Measurements from ENCODE around the gene RYR2. TPM values are rescaled to one million over a fixed set of nuclear protein-coding genes. Genes with fewer than 3 reads are reported as not detected.

The RYR2 gene
- polyA plus RNA-seq, 2 of the 4 experiments (the other 2 are of a cell fraction), result 0.06 TPM; not detected in 1

- TF ChIP-seq FOXS1 (CRISPR knock-in tag; IDR thresholded peaks at IDR 0.05) (no peak), ZSCAN20 (CRISPR knock-in tag; IDR thresholded peaks at IDR 0.05) (no peak), HES2 (IDR thresholded peaks at IDR 0.05) (no peak)
These were observed 431.9 kb downstream of the RYR2 start (continued) for GRCh38 chr1:237473854-237474253.

- TF ChIP-seq FOSB (CRISPR knock-in tag; IDR thresholded peaks at IDR 0.05) (no peak), BCL3 (IDR thresholded peaks at IDR 0.05) (no peak), POLR2AphosphoS2 (conservative IDR thresholded peaks at IDR 0.05; ENCODE audit: low read length) (no peak), RFX5 (IDR thresholded peaks at IDR 0.05) (no peak)
- H3K27ac ChIP-seq, result no peak overlapping the region
- H3K9me3 ChIP-seq, result no peaks in the 10 kb centered on the region
- DNase-seq (ENCODE audit: low read depth in 1 of 2, low spot score in 1 of 2) (no peak), FAIRE-seq (no peak), ATAC-seq (no peak)
- 21% methylated on average over 4 of the region's 4 CpGs for WGBS (ENCODE audit: missing lambda C conversion rate)
- no peak overlapping the region for H3K4me3 ChIP-seq
- POLR2A ChIA-PET, result no interaction called here
- H3K4me1 ChIP-seq, result no peaks in the 10 kb centered on the region
- CTCF ChIA-PET, result no interaction called here
- H3K4me2 ChIP-seq, result no peak overlapping the region
These were observed 436.1 kb downstream of the RYR2 start for GRCh38 chr1:237478082-237478481.

- no peak for DNase-seq (ENCODE audit: low read depth in 1 of 2, low spot score in 1 of 2)
- POLR2A ChIA-PET, result no interaction called here
- TF ChIP-seq FOSB (CRISPR knock-in tag; IDR thresholded peaks at IDR 0.05) (no peak), NR3C1 (IDR thresholded peaks at IDR 0.05) (no peak), BHLHE40 (IDR thresholded peaks at IDR 0.05; ENCODE audit: low read depth, low read length) (no peak), NFE2L2 (conservative IDR thresholded peaks at IDR 0.05; ENCODE audit: low read length) (no peak), NPAS2 (CRISPR knock-in tag; IDR thresholded peaks at IDR 0.05; ENCODE audit: borderline replicate concordance) (no peak), E2F6 (IDR thresholded peaks at IDR 0.05; ENCODE audit: borderline replicate concordance, low read depth) (no peak), PBX3 (IDR thresholded peaks at IDR 0.05) (no peak), REST (IDR thresholded peaks at IDR 0.05) (no peak), HOXB5 (CRISPR knock-in tag; IDR thresholded peaks at IDR 0.05) (no peak), RNF2 (IDR thresholded peaks at IDR 0.05; ENCODE audit: borderline replicate concordance, low read depth) (no peak), KDM1A (IDR thresholded peaks at IDR 0.05; ENCODE audit: low read depth) (no peak), RCOR1 (IDR thresholded peaks at IDR 0.05; ENCODE audit: low read depth, low read length) (no peak), FOSL2 (IDR thresholded peaks at IDR 0.05) (no peak), FOSL2 (CRISPR knock-in tag; IDR thresholded peaks at IDR 0.05) (no peak), MAZ (IDR thresholded peaks at IDR 0.05; ENCODE audit: borderline replicate concordance, low read depth, low read length) (no peak), SREBF2 (IDR thresholded peaks at IDR 0.05) (no peak)
- Histone ChIP-seq H3K27ac (no peak overlapping the region), H3K9me3 (no peaks in the 10 kb centered on the region), H3K4me1 (no peaks in the 10 kb centered on the region), H3K4me2 (no peak overlapping the region), H3K4me3 (no peak overlapping the region)
- no peak for ATAC-seq
- CTCF ChIA-PET, result no interaction called here
- no peak for FAIRE-seq
- 36% methylated on average over 3 of the region's 3 CpGs for WGBS (ENCODE audit: missing lambda C conversion rate)
These were observed 436.9 kb downstream of the RYR2 start for GRCh38 chr1:237478842-237479241.

Measured in A549 (cell line).